ENCODE measurements around the gene C11orf68.

The C11orf68 gene

GRCh38 chr11:65944191-65944590 is 25.3 kb upstream of the C11orf68 start:
- no peak for DNase-seq

- DNase-seq = no peak
Measured at GRCh38 chr11:65942531-65942930, 23.7 kb upstream of the C11orf68 start.

- DNase-seq = no peak
Measured at GRCh38 chr11:65941720-65942310, 23.0 kb upstream of the C11orf68 start.

- no peak for DNase-seq
Measured at GRCh38 chr11:65937766-65938165, 18.9 kb upstream of the C11orf68 start.

- DNase-seq = no peak
Measured at GRCh38 chr11:65934014-65934413, 15.2 kb upstream of the C11orf68 start.

- DNase-seq = no peak
Measured at GRCh38 chr11:65932558-65932919, 13.7 kb upstream of the C11orf68 start.

GRCh38 chr11:65931773-65932557 is 13.1 kb upstream of the C11orf68 start:
- no peak for DNase-seq

GRCh38 chr11:65928667-65929066 is 9.8 kb upstream of the C11orf68 start:
- DNase-seq = no peak

GRCh38 chr11:65927904-65928397 is 9.1 kb upstream of the C11orf68 start:
- peak; percentile 80 for DNase-seq

GRCh38 chr11:65925397-65925796 is 6.5 kb upstream of the C11orf68 start:
- DNase-seq = no peak

- no peak for DNase-seq
Measured at GRCh38 chr11:65922565-65922964, 3.7 kb upstream of the C11orf68 start.

GRCh38 chr11:65921876-65922275 is 3.0 kb upstream of the C11orf68 start:
- DNase-seq = no peak

- DNase-seq = no peak
Measured at GRCh38 chr11:65921033-65921555, 2.2 kb upstream of the C11orf68 start.

- DNase-seq = no peak
Measured at GRCh38 chr11:65920372-65920802, 1.5 kb upstream of the C11orf68 start.

- DNase-seq = peak; percentile 68
Measured at GRCh38 chr11:65919573-65920371, 910 bp upstream of the C11orf68 start.

GRCh38 chr11:65919141-65919572 is 295 bp upstream of the C11orf68 start, which contains the start of gene DRAP1:
DRAP1 (plus strand) TSS chr11:65919426; CDS start chr11:65919502, 76 bp downstream.
- DNase-seq = peak; percentile 99

- DNase-seq = no peak
Measured at GRCh38 chr11:65917434-65918210, 1.2 kb downstream of the C11orf68 start.

GRCh38 chr11:65917077-65917433 is 1.8 kb downstream of the C11orf68 start:
- DNase-seq = no peak

- no peak for DNase-seq
Measured at GRCh38 chr11:65916391-65916790, 2.5 kb downstream of the C11orf68 start.

- DNase-seq = no peak
Measured at GRCh38 chr11:65915821-65916251, 3.0 kb downstream of the C11orf68 start.

- DNase-seq = no peak
Measured at GRCh38 chr11:65915101-65915820, 3.6 kb downstream of the C11orf68 start.

- DNase-seq = no peak
Measured at GRCh38 chr11:65912845-65913244, 6.0 kb downstream of the C11orf68 start.

Data from stimulated activated CD8-positive, alpha-beta memory T cell treated with anti-CD3 and anti-CD28 coated beads, Interleukin-4, amount 100 ng/mL, for 48 hours (primary cell).